ENCODE results near the gene PCNX2. TPM values are rescaled to one million over a fixed set of nuclear protein-coding genes. Genes with fewer than 3 reads are reported as not detected.

The PCNX2 gene
- total and polyA plus RNA-seq, 5 donors from 2014 or later: 1.6 to 42.3 (median 3.1) TPM

DNA sequence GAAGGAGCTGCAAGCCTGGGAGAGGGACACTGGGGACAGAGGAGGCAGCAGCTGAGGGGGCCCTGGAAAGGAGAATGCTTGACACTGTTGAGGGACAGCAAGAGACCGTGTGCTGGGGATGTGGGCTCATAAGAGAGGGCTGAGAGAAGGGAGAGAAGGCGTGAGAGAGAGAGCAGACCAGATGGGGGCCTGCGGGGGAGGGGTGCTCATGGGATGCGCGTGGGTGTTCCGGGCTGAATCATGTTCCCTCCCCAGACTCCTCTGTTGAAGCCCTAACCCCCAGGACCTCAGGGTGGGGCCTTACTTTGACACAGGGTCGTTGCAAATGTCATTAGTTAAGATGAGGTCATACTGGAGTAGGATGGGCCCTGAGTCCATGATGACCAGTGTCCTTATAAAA lies 304.3 kb downstream of the PCNX2 start:
- DNase-seq (no peak), ATAC-seq (ENCODE audit: low read depth in 2 of 2) (no peak)
- H3K4me1 ChIP-seq (ENCODE audit: control insufficient read depth, insufficient read depth, low read length, poor library complexity, severe bottlenecking): no peaks in the 10 kb centered on the region
- H3K36me3 ChIP-seq (ENCODE audit: control insufficient read depth, insufficient read depth, low read length): peaks cover 24% of the 10 kb centered on the region
- no peaks in the 10 kb centered on the region for H3K27me3 ChIP-seq (ENCODE audit: control insufficient read depth, insufficient read depth, low read length)
- no peak overlapping the region for H3K4me3 ChIP-seq (ENCODE audit: low read depth, low read length)
- peaks cover 41% of the 10 kb centered on the region for H3K36me3 Mint-ChIP-seq
- peaks cover 0 to 15% (median 4%) of the 10 kb centered on the region in 7 donors for H3K9me3 Mint-ChIP-seq
- no peaks in the 10 kb centered on the region for H3K27me3 Mint-ChIP-seq
- H3K4me1 Mint-ChIP-seq: no peaks in the 10 kb centered on the region
- H3K4me3 Mint-ChIP-seq: no peak overlapping the region
- no peaks in the 10 kb centered on the region for H3K9me3 ChIP-seq (ENCODE audit: control insufficient read depth in 2 of 2, low read length in 2 of 2)
- peak overlapping the region in 2 of 3 donors; percentile 42 to 56 for H3K27ac Mint-ChIP-seq
- H3K27ac ChIP-seq (ENCODE audit: insufficient read depth, low read length, poor library complexity, severe bottlenecking): no peak overlapping the region

DNA sequence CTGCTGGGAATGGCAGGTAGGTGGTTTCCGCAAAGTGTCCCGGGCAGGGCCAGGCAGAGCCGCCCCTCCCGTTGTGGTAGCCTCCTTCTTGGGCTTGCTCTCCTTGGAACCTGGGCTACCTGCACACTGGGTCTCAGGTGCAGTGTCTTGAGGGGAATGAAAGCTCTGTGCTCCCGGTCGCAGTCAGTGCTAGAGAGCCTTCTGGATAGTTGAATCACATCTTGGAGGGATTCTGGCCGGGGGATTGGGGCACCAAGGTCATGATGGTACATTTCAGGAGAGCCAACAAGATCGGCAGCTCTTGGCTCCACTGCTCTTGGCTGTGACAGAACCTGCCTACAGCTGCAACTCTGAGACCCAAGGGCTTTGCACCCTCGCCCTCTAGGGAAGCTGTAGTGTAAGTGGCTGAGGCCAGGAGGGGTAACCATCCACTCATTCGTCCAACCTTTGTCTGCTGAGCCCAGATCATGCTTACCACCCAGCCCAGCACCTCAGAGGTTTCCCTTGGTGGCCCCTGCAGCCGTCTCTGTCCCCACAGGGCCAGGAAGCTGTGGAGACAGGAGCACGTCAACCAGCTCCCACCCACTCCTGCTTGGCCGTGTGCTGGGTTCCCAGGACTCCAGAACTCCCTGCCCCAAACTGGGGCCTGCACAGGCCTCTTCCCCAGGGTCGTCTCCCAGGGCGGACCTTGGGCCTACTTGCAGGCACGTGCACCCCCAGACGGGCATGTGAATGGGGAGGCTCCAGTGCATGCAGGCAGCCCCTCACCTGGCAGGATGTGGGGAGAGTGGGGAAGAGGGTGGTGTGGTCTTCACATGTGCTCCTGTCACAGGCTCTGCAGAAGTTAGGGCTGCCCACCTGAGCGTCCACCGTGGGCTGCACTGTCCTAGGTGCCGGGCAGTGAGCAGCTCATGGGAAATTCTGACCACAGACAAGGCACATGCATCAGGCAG lies 305.1 kb downstream of the PCNX2 start:
- H3K36me3 ChIP-seq (ENCODE audit: control insufficient read depth, insufficient read depth, low read length): peaks cover 26% of the 10 kb centered on the region
- H3K27me3 Mint-ChIP-seq: no peaks in the 10 kb centered on the region
- no peak overlapping the region for H3K27ac Mint-ChIP-seq
- peaks cover 0 to 15% (median 4%) of the 10 kb centered on the region in 7 donors for H3K9me3 Mint-ChIP-seq
- no peak for ATAC-seq (ENCODE audit: low read depth in 2 of 2)
- no peaks in the 10 kb centered on the region for H3K4me1 Mint-ChIP-seq
- H3K9me3 ChIP-seq (ENCODE audit: control insufficient read depth in 2 of 2, low read length in 2 of 2): no peaks in the 10 kb centered on the region
- no peaks in the 10 kb centered on the region for H3K4me1 ChIP-seq (ENCODE audit: control insufficient read depth, insufficient read depth, low read length, poor library complexity, severe bottlenecking)
- H3K27me3 ChIP-seq (ENCODE audit: control insufficient read depth, insufficient read depth, low read length): no peaks in the 10 kb centered on the region
- peaks cover 33% of the 10 kb centered on the region for H3K36me3 Mint-ChIP-seq
- no peak overlapping the region for H3K4me3 Mint-ChIP-seq
- H3K4me3 ChIP-seq (ENCODE audit: low read depth, low read length): no peak overlapping the region
- H3K27ac ChIP-seq (ENCODE audit: insufficient read depth, low read length, poor library complexity, severe bottlenecking): no peak overlapping the region
- no peak for DNase-seq

DNA sequence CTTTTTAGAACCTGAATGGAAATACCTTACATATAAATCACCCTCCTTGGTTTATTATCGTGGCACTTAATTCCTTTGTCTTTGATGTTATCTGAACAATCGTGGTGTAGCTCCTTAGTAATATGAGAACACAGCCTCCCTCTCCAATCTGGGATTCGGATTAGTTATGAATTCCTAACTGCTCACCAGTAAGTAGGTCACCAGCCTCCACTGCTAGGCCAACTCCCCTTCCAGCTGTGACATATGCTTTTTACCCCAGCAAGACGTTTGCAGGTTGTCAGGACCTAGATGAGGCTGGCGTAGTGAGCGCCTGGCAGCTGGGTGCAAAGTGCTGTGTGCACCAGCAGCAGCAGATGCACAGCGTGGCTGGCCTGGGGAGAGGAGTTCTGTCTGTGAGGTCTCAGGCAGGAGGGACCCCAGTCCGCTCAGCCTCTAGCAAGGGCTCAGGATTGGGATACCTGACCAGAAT lies 306.9 kb downstream of the PCNX2 start:
- Mint-ChIP-seq H3K9me3 (peaks cover 0 to 6% (median 1%) of the 10 kb centered on the region in 7 donors), H3K27ac (no peak overlapping the region), H3K4me3 (no peak overlapping the region), H3K36me3 (peaks cover 22% of the 10 kb centered on the region), H3K27me3 (no peaks in the 10 kb centered on the region), H3K4me1 (no peaks in the 10 kb centered on the region)
- Histone ChIP-seq H3K9me3 (ENCODE audit: control insufficient read depth in 2 of 2, low read length in 2 of 2) (no peaks in the 10 kb centered on the region), H3K4me3 (ENCODE audit: low read depth, low read length) (no peak overlapping the region), H3K4me1 (ENCODE audit: control insufficient read depth, insufficient read depth, low read length, poor library complexity, severe bottlenecking) (no peaks in the 10 kb centered on the region), H3K27ac (ENCODE audit: insufficient read depth, low read length, poor library complexity, severe bottlenecking) (no peak overlapping the region), H3K36me3 (ENCODE audit: control insufficient read depth, insufficient read depth, low read length) (peaks cover 11% of the 10 kb centered on the region), H3K27me3 (ENCODE audit: control insufficient read depth, insufficient read depth, low read length) (no peaks in the 10 kb centered on the region)
- no peak for DNase-seq
- ATAC-seq (ENCODE audit: low read depth in 2 of 2): no peak

DNA sequence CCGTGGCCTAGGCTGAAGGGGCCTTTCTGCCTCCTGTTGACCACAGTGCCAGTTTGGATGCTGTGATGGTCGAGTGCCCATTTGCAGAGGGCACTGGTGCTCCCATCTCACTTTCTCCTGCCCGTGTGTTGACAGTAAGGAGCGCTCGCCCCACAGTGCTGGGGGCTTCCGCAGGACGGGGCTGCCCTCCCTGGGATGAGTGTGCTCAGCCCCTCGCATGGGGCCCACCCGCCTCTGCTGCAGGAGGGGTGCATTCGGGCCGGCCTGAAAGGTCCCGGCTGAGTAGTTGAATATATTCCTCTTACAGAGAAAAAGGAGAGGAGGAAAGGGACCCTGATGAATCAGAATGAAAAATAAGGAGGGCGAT lies 307.8 kb downstream of the PCNX2 start:
- Histone ChIP-seq H3K4me3 (ENCODE audit: low read depth, low read length) (no peak overlapping the region), H3K27ac (ENCODE audit: insufficient read depth, low read length, poor library complexity, severe bottlenecking) (no peak overlapping the region), H3K27me3 (ENCODE audit: control insufficient read depth, insufficient read depth, low read length) (no peaks in the 10 kb centered on the region), H3K36me3 (ENCODE audit: control insufficient read depth, insufficient read depth, low read length) (peaks cover 8% of the 10 kb centered on the region), H3K4me1 (ENCODE audit: control insufficient read depth, insufficient read depth, low read length, poor library complexity, severe bottlenecking) (no peaks in the 10 kb centered on the region), H3K9me3 (ENCODE audit: control insufficient read depth in 2 of 2, low read length in 2 of 2) (no peaks in the 10 kb centered on the region)
- no peaks in the 10 kb centered on the region for H3K4me1 Mint-ChIP-seq
- H3K27me3 Mint-ChIP-seq: no peaks in the 10 kb centered on the region
- ATAC-seq (ENCODE audit: low read depth in 2 of 2): no peak
- H3K9me3 Mint-ChIP-seq: peaks cover 0 to 4% (median 0%) of the 10 kb centered on the region in 7 donors
- no peak overlapping the region for H3K27ac Mint-ChIP-seq
- H3K4me3 Mint-ChIP-seq: no peak overlapping the region
- H3K36me3 Mint-ChIP-seq: peaks cover 14% of the 10 kb centered on the region
- no peak for DNase-seq

DNA sequence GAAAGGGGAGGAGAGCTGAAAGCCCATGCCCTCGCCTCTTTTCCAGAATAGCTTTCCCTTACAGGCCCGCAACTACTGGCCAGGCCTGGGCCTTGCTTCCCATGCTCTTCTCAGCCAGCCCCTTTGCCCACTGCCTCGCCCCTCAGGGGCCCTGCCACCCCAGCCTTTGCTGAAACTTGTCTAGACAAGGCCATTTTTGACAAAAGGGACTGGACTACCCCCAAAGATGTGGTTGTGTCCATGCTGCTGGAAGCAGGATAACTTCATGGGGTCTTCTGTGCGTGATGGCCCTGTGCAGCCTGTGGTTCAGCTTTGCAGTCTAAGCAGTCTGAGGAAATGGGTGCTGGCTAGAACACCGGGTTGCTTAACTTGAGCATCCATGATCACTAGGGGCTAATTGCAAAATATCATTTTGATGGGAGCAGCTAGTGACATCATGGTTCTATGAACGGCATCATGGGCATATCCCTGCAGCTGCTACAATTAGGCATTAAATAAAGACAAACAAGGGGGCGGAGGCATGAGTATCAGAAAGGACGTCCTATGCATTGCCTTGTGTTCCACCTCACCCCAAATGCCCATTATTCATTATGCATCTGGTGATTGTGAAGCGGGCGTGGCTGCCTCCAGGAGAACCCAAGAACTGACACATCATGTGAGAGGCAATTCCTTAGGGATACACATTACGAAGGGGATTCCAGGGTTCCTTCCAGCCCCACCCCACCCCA lies 308.3 kb downstream of the PCNX2 start:
- DNase-seq: no peak
- Histone ChIP-seq H3K4me1 (ENCODE audit: control insufficient read depth, insufficient read depth, low read length, poor library complexity, severe bottlenecking) (no peaks in the 10 kb centered on the region), H3K9me3 (ENCODE audit: control insufficient read depth in 2 of 2, low read length in 2 of 2) (no peaks in the 10 kb centered on the region), H3K27me3 (ENCODE audit: control insufficient read depth, insufficient read depth, low read length) (no peaks in the 10 kb centered on the region), H3K27ac (ENCODE audit: insufficient read depth, low read length, poor library complexity, severe bottlenecking) (no peak overlapping the region), H3K36me3 (ENCODE audit: control insufficient read depth, insufficient read depth, low read length) (peaks cover 8% of the 10 kb centered on the region), H3K4me3 (ENCODE audit: low read depth, low read length) (no peak overlapping the region)
- Mint-ChIP-seq H3K9me3 (peaks cover 0 to 3% (median 0%) of the 10 kb centered on the region in 7 donors), H3K27ac (no peak overlapping the region), H3K27me3 (no peaks in the 10 kb centered on the region), H3K4me1 (no peaks in the 10 kb centered on the region), H3K36me3 (peaks cover 13% of the 10 kb centered on the region), H3K4me3 (no peak overlapping the region)
- no peak for ATAC-seq (ENCODE audit: low read depth in 2 of 2)

DNA sequence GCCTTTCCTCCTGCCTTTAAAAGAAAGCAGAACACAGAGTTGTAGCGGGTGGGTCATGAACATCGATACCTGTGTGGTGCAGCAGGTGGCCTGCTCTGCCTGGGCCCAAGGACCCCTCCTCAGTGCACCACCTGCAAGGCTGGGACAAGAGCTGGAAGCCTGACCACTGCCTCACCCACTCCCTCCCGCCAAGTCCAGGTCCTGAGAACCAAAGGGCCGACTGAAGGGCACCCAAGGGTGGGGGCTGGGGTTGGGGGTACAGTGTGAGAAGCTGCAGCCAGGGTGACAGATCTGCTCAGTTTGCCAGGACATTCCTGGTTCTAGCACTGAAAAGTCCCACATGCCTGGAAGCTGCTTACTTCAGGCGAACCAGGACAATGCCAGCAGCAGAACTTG lies 309.0 kb downstream of the PCNX2 start:
- H3K4me3 Mint-ChIP-seq: no peak overlapping the region
- ATAC-seq (ENCODE audit: low read depth in 2 of 2) (no peak), DNase-seq (no peak)
- H3K27me3 ChIP-seq (ENCODE audit: control insufficient read depth, insufficient read depth, low read length): no peaks in the 10 kb centered on the region
- no peaks in the 10 kb centered on the region for H3K27me3 Mint-ChIP-seq
- H3K36me3 ChIP-seq (ENCODE audit: control insufficient read depth, insufficient read depth, low read length): peaks cover 8% of the 10 kb centered on the region
- H3K4me1 Mint-ChIP-seq: no peaks in the 10 kb centered on the region
- no peaks in the 10 kb centered on the region for H3K9me3 ChIP-seq (ENCODE audit: control insufficient read depth in 2 of 2, low read length in 2 of 2)
- peaks cover 14% of the 10 kb centered on the region for H3K36me3 Mint-ChIP-seq
- peaks cover 0 to 2% (median 0%) of the 10 kb centered on the region in 7 donors for H3K9me3 Mint-ChIP-seq
- no peak overlapping the region for H3K27ac Mint-ChIP-seq
- H3K4me3 ChIP-seq (ENCODE audit: low read depth, low read length): no peak overlapping the region
- no peak overlapping the region for H3K27ac ChIP-seq (ENCODE audit: insufficient read depth, low read length, poor library complexity, severe bottlenecking)
- no peaks in the 10 kb centered on the region for H3K4me1 ChIP-seq (ENCODE audit: control insufficient read depth, insufficient read depth, low read length, poor library complexity, severe bottlenecking)

DNA sequence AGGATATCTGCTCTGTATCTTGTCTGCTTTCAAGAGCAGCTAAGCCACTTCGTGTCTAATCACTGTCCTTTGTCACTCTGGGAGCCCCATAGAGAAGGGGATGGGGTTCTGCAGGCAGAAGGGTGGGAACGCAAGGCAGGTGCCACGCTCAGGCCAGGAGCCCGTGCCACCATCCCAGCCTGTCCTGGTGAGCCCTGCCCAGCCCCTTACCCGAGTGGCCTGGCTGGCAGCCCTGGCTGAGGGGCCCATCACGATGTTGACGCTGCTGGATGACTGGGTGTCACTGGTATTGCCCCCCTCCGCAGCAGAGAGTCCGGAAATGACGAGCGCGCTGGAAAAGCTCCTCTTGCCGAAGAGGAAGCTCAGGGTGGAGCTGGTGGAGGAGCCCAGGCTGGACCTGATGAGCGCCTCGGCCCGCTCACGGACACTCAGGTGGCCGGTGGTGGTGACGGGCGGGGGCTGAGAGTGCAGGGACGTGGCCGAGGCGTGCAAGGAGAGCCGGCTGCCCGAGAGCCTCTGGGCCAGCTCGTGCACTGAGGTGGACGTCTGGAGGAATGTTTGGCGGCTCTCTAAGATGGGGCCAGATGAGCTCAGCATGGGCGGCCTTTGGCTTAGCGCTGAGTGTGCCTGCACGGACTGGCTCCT lies 309.5 kb downstream of the PCNX2 start:
- Mint-ChIP-seq H3K27me3 (no peaks in the 10 kb centered on the region), H3K36me3 (peaks cover 14% of the 10 kb centered on the region), H3K4me1 (no peaks in the 10 kb centered on the region), H3K9me3 (no peaks in the 10 kb centered on the region), H3K27ac (peak overlapping the region in 1 of 3 donors; percentile 43), H3K4me3 (no peak overlapping the region)
- Histone ChIP-seq H3K27me3 (ENCODE audit: control insufficient read depth, insufficient read depth, low read length) (no peaks in the 10 kb centered on the region), H3K36me3 (ENCODE audit: control insufficient read depth, insufficient read depth, low read length) (peaks cover 8% of the 10 kb centered on the region), H3K27ac (ENCODE audit: insufficient read depth, low read length, poor library complexity, severe bottlenecking) (no peak overlapping the region), H3K4me1 (ENCODE audit: control insufficient read depth, insufficient read depth, low read length, poor library complexity, severe bottlenecking) (no peaks in the 10 kb centered on the region), H3K9me3 (ENCODE audit: control insufficient read depth in 2 of 2, low read length in 2 of 2) (no peaks in the 10 kb centered on the region), H3K4me3 (ENCODE audit: low read depth, low read length) (no peak overlapping the region)
- DNase-seq (no peak), ATAC-seq (ENCODE audit: low read depth in 2 of 2) (no peak)
